Lung (tissue), 12 donors: ENCODE measurements around the gene GTF2IRD1. TPM values are rescaled to one million over a fixed set of nuclear protein-coding genes. Genes with fewer than 3 reads are reported as not detected.

ENCODE experiments used
- ATAC-seq: fragments of 200-7000 bp; cut with Tn5 transposase; one replicate; pipeline ENCODE4 v1.9.1; 2020; ENCODE audit warnings: moderate number of reproducible peaks; ENCODE audit not compliant: insufficient read depth, low FRiP score
- DNase-seq, 3 donors: peaks; one replicate each; pipeline ENCODE4 v3.0.0-alpha.2; 2013 to 2017
- H3K27ac ChIP-seq, 2 donors: one replicate each; pipeline ENCODE4 v1.5.1; 2013; ENCODE audit warnings: mild to moderate bottlenecking in 2 of 2, moderate library complexity in 2 of 2, control low read depth in 1 of 2, inconsistent platforms in 1 of 2, low read depth in 1 of 2, low read length in 1 of 2
- H3K27me3 ChIP-seq, 3 donors: one replicate each; pipeline ENCODE4 v1.5.1; 2013; ENCODE audit warnings: low read length in 2 of 3; ENCODE audit not compliant: control insufficient read depth in 3 of 3, insufficient read depth in 3 of 3
- H3K36me3 ChIP-seq, 4 donors: one replicate each; pipeline ENCODE4 v1.5.1; 2013; ENCODE audit warnings: low read length in 4 of 4, mild to moderate bottlenecking in 1 of 4, moderate library complexity in 1 of 4; ENCODE audit not compliant: control insufficient read depth in 4 of 4, insufficient read depth in 4 of 4
- H3K4me1 ChIP-seq, 5 donors: one replicate each; pipeline ENCODE4 v1.5.1; 2013; ENCODE audit warnings: low read length in 5 of 5, mild to moderate bottlenecking in 2 of 5, moderate library complexity in 1 of 5; ENCODE audit not compliant: control insufficient read depth in 5 of 5, insufficient read depth in 5 of 5
- H3K4me3 ChIP-seq: one replicate; pipeline ENCODE4 v1.5.1; 2013; ENCODE audit warnings: mild to moderate bottlenecking, control low read depth, moderate library complexity
- H3K9ac ChIP-seq, 2 donors: one replicate each; pipeline ENCODE4 v1.5.1; 2013; ENCODE audit warnings: low read length in 2 of 2, control low read depth in 1 of 2; ENCODE audit not compliant: insufficient read depth in 1 of 2
- H3K9me3 ChIP-seq, 4 donors: one replicate each; pipeline ENCODE4 v1.5.1; 2013; ENCODE audit warnings: low read length in 3 of 4, mild to moderate bottlenecking in 1 of 4, moderate library complexity in 1 of 4; ENCODE audit not compliant: control insufficient read depth in 4 of 4, insufficient read depth in 3 of 4
- WGBS, 2 donors: extraction: QIAGEN DNeasy Blood & Tissue Kit; methylation state at CpG; one replicate each; pipeline ENCODE4 v1.1.7; 2013; 5-methylcytosine and 5-hydroxymethylcytosine counted together
- polyA plus RNA-seq, 2 donors: library from polyadenylated mRNA; stranded (reverse); fragments of 200-250 nt; gene quantifications; one replicate each; pipeline ENCODE4 v1.2.1, GENCODE V29; 2013
- total RNA-seq, 2 donors: library from RNA; depleted of rRNA in 1 of 2; stranded (reverse); fragments of >200 nt in 1 of 2; gene quantifications; one replicate each; pipeline ENCODE4 v1.2.1, GENCODE V29; 2014 to 2021
- TF ChIP-seq, protein P1 (sequence below): IDR thresholded peaks from 2 replicates; pipeline ENCODE4 v1.5.1; 2012; ENCODE audit warnings: mild to moderate bottlenecking; ENCODE audit errors: control extremely low read depth, extremely low read depth
- donor health status: control.
- donor health status: control.
- donor health status: Bipolar disorder and iron deficiency.
- donor health status: healthy.
- donor health status: DM: yes; HTN: yes; CAD: no.

GTF2IRD1 gene
- total and polyA plus RNA-seq, 4 donors, result 9.3 to 24.1 (median 17.2) TPM

GRCh38 chr7:74461970-74462706 lies 8.4 kb downstream of the GTF2IRD1 start:
- no peaks in the 10 kb centered on the region for H3K36me3 ChIP-seq
- WGBS, 2 donors, result 89 to 92% methylated on average over 15 of the region's 15 CpGs
- DNase-seq (peak in 2 of 3 donors; percentile 40 to 42), ATAC-seq (no peak)
- no peak overlapping the region for H3K4me3 ChIP-seq
- H3K27ac ChIP-seq, result no peak overlapping the region
- no peak overlapping the region for H3K9ac ChIP-seq
- H3K9me3 ChIP-seq, result no peaks in the 10 kb centered on the region
- peaks cover 0 to 6% (median 0%) of the 10 kb centered on the region in 5 donors for H3K4me1 ChIP-seq
- TF ChIP-seq, protein P1, sequence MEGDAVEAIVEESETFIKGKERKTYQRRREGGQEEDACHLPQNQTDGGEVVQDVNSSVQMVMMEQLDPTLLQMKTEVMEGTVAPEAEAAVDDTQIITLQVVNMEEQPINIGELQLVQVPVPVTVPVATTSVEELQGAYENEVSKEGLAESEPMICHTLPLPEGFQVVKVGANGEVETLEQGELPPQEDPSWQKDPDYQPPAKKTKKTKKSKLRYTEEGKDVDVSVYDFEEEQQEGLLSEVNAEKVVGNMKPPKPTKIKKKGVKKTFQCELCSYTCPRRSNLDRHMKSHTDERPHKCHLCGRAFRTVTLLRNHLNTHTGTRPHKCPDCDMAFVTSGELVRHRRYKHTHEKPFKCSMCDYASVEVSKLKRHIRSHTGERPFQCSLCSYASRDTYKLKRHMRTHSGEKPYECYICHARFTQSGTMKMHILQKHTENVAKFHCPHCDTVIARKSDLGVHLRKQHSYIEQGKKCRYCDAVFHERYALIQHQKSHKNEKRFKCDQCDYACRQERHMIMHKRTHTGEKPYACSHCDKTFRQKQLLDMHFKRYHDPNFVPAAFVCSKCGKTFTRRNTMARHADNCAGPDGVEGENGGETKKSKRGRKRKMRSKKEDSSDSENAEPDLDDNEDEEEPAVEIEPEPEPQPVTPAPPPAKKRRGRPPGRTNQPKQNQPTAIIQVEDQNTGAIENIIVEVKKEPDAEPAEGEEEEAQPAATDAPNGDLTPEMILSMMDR, result no peak
- no peaks in the 10 kb centered on the region for H3K27me3 ChIP-seq

GRCh38 chr7:74462707-74463100 lies 9.0 kb downstream of the GTF2IRD1 start:
- WGBS, 2 donors, result 86% methylated on average over 11 of the region's 11 CpGs
- TF ChIP-seq, protein P1, result no peak
- Histone ChIP-seq H3K9ac (no peak overlapping the region), H3K4me1 (peaks cover 0 to 6% (median 0%) of the 10 kb centered on the region in 5 donors), H3K4me3 (no peak overlapping the region), H3K9me3 (no peaks in the 10 kb centered on the region), H3K27me3 (no peaks in the 10 kb centered on the region), H3K27ac (no peak overlapping the region), H3K36me3 (no peaks in the 10 kb centered on the region)
- DNase-seq, result no peak
- no peak for ATAC-seq

- peak overlapping the region in 1 of 2 donors; percentile 80 for H3K27ac ChIP-seq
- H3K36me3 ChIP-seq, result no peaks in the 10 kb centered on the region
- no peaks in the 10 kb centered on the region for H3K27me3 ChIP-seq
- H3K9me3 ChIP-seq, result no peaks in the 10 kb centered on the region
- no peak for ATAC-seq
- peaks cover 0 to 6% (median 0%) of the 10 kb centered on the region in 5 donors for H3K4me1 ChIP-seq
- DNase-seq, result peak; percentile 59 to 82 (median 80)
- 72 to 85% methylated on average over 7 of the region's 7 CpGs for WGBS, 2 donors
- no peak overlapping the region for H3K4me3 ChIP-seq
- TF ChIP-seq, protein P1, result no peak
- no peak overlapping the region for H3K9ac ChIP-seq
Observed at GRCh38 chr7:74464931-74465886, 11.5 kb downstream of the GTF2IRD1 start.
